ENCODE data around the gene RPS6KB2.
"Not testable (repeated sequence)": the region's sequence is repeated elsewhere in the genome, so short reads cannot be mapped to it uniquely, and the experiment has no call there.

RPS6KB2 gene

GRCh38 chr11:67472882-67473281 lies 44.6 kb downstream of the RPS6KB2 start:
- Histone ChIP-seq H3K27ac (no peak overlapping the region), H3K4me3 (no peak overlapping the region)
- no peak for TF ChIP-seq CTCF (IDR thresholded peaks at IDR 0.05)
- DNase-seq (ENCODE audit: low spot score): no peak

- not testable (repeated sequence) for DNase-seq (ENCODE audit: low spot score); H3K27ac ChIP-seq
Measured at GRCh38 chr11:67476692-67477091, 48.4 kb downstream of the RPS6KB2 start.

GRCh38 chr11:67477344-67478050 lies 49.2 kb downstream of the RPS6KB2 start:
- H3K27ac ChIP-seq; H3K4me3 ChIP-seq; DNase-seq (ENCODE audit: low spot score): not testable (repeated sequence)

More at GRCh38 chr11:67476692-67477091, 48.4 kb downstream of the RPS6KB2 start:
- H3K4me3 ChIP-seq: not testable (repeated sequence)

DNA sequence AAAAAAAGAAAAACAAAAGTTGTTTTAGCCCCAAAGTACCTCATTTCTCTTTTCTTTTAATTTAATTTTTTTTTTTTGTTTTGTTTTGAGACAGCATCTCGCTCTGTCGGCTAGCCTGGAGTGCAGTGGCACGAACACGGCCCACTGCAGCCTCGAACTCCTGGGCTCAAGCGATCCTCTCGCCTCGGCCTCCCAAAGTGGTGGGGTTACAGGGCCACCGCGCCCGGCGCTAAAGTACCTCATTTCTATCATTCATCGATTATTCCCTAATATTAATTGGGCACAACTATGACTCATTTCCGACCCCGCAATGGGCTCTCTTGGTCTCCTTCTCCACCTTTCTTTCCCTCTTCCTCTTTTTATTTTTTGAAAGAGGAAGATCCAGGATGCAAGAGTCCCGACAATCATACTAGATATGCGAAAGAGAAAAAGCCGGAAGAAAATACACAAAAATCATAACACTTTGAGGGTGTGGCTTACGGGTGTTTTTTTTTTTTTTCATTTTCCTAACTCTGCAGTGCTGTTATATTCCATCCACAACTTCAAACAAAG lies 54.1 kb downstream of the RPS6KB2 start:
- H3K27ac ChIP-seq: peak overlapping the region; percentile 76 to 91
- peak; percentile 58 for DNase-seq (ENCODE audit: low spot score)
- peak overlapping the region; percentile 78 for H3K4me3 ChIP-seq
- no peak for TF ChIP-seq CTCF (IDR thresholded peaks at IDR 0.05)

DNA sequence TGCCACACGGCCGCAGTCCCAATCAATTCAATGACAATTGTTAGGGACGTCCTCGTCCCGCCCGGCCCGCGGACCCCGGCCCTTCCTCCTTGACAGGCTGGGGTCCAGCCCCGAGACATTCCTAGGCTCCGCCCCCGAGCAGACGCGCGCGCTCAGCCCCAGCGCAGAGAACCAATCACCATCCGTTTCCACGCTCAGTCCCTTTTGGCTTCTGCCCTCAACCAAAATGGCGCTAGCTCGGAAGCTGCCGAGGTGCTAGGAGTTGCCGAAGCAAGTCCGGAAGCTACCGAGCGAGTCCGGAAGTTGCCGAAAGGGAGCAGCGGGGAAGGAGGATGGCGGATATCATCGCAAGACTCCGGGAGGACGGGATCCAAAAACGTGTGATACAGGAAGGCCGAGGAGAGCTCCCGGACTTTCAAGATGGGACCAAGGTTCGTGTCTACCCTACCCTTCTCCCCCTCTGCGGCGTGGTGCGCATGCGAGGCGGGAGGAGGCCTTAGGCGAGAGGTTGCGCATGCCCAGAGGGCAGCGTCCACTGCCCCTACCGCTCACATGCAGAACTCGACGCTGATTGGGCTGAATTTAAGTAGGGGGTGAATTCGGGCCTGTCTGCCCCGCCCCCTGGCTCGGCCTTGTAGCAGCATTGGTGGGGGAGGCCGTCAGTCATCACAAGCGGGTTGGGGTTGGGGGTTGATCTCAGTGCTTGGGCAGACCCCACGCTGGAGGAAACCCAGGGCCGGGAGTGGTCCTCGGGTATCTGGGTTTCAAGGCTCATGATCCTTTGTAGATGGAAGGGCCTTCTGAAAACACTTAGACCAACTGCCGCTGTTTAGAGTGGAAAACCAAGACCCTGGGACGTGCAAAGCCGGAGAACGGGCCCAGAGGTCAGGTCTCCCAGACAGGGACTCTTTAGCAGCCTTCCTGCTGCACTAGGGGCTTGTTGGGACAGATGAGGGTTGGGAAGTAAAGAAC lies 54.8 kb downstream of the RPS6KB2 start, which contains the start of gene AIP:
Gene AIP (plus strand): TSS at position 200 of the 972 bp plus-strand sequence. CDS start 133 bp downstream, at position 333.
- TF ChIP-seq CTCF (IDR thresholded peaks at IDR 0.05): no peak
- peak; percentile 98 for DNase-seq (ENCODE audit: low spot score)
- Histone ChIP-seq H3K4me3 (peak within 1 kb of the TSS; percentile 78), H3K27ac (peak within 1 kb of the TSS; percentile 76 to 91)

DNA sequence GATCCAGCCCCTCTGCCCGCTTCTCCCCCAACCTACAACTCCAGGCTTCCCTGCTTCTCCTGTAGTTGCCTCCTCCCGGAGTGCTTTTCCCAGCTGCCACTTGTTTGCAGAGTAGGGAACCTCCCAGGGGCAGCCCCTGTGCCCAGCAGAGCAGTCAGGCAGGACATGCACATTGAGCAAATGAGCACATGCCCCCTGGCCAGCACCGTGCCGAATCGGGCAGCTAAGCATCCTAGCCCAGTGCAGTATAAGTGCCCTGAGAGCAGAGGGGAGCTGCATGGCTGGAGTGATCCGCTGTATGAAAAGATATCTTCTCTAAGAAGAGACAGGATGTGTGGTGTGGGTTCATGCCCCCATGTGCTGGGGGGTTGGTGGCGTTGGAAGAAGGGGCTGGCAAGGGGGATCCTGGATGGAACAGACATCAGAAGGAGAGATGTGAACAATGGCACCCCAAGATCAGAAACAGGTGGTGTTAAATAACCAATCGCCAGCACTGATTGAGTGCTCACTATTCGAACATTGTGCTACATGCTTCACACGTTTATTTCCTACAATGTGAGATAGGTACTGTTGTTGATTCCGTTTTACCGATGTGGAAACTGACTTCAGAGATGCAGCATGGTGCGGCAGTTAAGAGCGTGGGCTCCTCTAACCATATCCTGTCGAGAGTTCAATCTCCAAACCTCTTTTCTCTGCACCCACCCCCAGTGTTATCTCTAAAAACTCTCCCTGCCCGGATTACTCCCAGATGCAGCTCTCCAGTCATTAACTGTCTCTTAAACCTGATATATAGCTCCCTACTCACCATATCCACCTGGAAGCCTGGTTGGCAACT lies 55.8 kb downstream of the RPS6KB2 start:
- peak overlapping the region; percentile 76 to 91 for H3K27ac ChIP-seq
- H3K4me3 ChIP-seq: peak overlapping the region; percentile 78
- DNase-seq (ENCODE audit: low spot score): peak; percentile 73

More for the DNA sequence above, 55.8 kb downstream of the RPS6KB2 start:
- TF ChIP-seq CTCF (IDR thresholded peaks at IDR 0.05): no peak

Data from coronary artery (tissue), 2 donors.